NCI-H345 treated with DMSO at 0.1 percent for 48 hours (cell line): ENCODE data around the gene LRP1B.
"Not testable (repeated sequence)": the region's sequence is repeated elsewhere in the genome, so short reads cannot be mapped to it uniquely, and the experiment has no call there.

ENCODE experiments used
- DNase-seq: peaks from one replicate; lab custom pipeline; 2025; ENCODE audit not compliant: unreplicated experiment; lab: John Stamatoyannopoulos, UW

LRP1B gene

DNA sequence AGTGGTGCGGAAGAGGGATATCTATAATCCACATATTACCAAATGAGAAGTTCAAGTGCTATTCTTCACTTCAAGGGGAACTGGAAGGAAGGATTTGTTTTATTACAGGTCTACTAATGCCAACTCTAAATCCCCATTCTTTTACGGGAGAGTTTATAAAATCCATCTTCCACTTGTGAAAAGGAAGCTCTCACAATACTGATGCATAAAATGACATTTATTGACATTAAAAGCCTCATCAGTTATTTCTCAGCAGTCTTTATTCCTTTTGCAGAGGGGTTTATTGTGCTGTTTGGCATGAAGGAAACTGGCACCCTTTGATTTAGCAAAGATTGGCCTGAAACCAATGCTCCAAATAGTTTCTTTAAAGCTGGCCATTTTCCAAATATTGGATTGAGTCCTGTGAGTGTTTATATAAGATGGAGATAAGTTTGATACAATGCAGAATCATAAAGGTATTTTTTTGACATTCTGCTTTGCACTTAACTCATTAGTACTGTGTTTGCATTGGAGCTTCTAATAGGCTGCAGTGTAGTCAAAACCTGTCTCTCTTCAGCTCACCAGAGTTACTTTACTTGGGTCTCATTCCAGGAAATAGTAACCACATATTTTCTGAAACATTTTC is 26.6 kb downstream of the LRP1B start:
- DNase-seq = no peak

DNA sequence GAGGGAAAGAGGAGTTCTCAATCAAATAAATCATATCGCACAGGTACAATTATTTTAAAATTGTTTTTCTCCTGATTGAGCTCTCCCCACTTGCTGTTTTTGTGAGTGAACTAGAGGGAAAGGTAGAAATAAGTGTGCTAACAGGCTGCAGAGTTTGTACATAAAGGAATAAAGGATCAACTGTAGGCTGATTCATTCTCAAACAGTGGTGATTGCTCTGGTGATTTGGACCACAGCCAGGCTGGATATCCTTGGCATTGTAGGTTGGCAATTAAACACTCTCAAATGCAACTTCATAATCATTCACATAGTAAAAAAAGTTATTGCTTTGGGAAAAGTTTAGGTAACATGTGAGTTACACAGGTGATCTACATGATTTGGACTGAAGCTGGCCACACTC is 29.8 kb downstream of the LRP1B start:
- DNase-seq = peak; percentile 27

DNA sequence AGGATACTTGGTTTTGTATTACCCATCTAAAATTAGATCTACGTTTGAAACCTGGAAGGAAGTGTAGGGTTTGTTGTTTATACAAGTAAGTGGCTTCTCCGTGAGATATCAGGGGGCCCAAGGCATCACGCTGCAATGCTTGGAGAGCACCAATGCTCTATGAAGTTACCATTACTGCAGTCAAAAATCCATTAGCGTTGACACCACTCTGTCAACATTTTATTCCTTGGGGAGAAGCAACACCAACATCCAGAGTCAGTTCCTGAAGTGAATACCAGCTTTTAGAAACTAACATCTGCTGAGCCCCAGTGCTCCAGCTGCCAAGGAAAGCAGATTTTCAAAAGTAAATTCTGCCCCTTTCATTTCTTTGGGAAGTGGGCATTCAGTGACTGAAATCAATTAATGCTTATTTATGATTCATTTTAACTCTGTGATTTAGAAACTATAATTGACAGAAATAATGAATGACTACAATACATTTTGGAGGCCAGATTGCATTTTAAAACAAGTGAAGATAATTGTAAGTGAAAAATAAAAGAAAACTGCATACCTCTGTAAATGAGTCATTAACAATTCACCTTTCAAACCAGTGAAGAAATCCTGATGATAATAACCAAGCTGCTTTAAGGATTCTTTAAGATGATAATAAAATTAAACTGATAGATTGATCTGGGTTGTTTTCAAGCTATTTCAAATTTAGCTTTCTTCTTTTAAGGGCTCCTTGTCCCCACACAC is 30.5 kb downstream of the LRP1B start:
- no peak for DNase-seq

DNA sequence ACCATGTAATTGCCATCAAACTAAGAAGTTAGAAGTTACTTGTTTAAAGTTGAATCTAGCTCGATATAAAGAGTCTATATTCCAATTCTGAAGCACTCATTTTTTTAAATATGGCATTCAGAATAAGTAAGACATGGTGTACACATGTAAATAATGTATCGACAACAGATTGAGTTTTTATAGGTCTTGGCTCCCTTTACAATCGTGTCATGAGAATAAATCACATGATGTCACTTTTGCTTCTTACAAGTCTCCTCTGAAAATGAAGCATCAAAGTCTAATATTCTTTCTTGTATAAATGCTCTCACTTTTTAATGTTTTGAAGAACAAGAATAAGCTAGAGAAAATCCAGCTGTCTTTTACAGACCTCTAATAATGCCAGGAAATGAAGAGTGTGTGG is 33.1 kb downstream of the LRP1B start:
- no peak for DNase-seq

DNA sequence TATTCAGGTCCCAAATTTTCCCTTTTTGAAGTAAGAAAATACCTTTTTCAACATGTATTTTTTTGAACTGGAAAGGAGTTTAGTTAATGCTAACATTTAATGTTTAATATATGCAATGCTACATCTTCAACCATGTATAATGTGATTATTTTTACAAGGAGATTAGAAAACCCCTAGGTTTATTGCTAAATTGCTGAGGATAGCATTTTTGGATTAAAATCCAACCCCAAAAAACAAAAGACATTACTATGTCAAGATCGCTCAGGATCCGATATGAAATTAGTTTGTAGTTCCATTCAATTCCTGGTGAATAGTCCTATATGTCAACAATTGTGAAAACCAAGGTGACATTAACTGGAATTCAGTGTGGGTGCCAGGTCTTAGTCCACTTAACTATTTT is 35.2 kb downstream of the LRP1B start:
- DNase-seq = no peak

DNA sequence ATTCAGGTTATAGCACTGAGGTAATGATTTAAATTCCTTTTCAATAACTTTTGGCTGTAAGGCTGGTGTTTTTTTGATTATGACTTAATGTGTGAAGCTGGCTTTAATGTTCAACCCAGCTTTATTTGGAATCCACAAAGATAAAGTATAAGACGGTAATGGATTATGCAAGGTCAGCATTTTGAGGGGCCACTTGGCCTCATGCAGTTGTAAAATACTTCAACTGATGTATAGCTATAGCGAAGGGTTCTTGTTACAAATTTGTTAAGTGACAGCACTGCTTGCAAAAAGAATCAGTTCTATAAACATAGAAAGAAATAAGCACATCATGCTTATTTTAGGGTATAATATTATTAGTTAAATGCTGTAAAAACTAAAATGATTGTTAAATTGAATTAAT is 36.6 kb downstream of the LRP1B start:
- no peak for DNase-seq

DNA sequence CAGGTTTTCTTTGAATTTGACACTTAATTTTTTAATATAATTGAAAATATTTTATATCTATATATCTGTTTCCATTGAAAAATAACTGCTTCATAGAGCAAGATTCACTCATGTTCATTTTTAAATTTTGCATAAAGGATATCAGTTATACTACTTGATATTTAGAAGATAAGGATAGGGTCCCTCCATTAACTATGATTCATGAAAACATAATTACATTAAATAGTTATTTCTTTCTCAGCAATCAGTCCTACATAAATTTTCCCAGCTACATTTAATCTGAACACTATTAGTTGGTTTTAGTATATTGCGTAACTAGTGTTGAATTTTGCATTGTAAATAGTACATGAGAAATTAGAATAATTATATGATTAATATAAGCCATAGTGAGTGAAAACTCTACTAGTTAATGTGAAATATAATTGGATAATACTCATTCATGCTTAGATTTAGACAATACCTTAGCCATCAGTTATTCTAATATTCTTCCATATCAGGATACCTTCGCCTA is 42.7 kb downstream of the LRP1B start:
- DNase-seq = no peak

DNA sequence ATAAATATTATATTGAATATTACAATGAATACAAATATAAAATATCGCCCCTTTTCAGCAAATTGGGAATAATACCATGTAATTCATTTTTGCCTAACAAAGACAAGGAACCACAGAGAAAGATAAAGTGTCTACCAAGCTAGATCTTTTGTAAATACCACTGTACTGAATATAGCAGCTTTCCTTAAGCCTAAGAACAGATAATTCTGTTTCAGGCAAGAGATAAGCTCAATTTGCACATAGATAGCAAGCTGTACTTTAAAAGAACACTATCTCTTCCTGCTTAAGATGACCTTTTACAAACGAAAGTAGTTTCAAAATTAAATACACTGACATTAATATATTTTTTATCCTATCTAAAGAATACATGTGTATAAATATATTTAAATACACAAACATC is 43.2 kb downstream of the LRP1B start:
- DNase-seq = not testable (repeated sequence)

DNA sequence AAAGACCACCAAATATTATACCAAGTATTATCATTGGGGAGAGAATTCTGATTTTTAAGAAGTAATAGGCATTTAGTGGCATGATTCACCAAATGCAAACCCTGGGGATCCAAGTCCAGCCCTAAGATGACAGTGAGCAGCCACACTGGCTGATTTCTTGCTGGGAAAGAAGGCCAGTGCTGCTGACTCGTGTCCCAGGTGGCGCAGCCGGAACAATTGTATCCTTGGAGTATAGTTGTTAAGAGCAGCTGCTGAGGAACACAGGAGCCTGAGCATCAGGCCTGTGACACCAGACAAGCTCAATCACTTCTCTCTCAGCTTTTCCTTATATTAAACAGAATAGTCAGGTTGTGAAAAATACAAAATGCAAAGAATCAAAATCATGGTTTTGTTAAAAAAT is 48.4 kb downstream of the LRP1B start:
- no peak for DNase-seq

DNA sequence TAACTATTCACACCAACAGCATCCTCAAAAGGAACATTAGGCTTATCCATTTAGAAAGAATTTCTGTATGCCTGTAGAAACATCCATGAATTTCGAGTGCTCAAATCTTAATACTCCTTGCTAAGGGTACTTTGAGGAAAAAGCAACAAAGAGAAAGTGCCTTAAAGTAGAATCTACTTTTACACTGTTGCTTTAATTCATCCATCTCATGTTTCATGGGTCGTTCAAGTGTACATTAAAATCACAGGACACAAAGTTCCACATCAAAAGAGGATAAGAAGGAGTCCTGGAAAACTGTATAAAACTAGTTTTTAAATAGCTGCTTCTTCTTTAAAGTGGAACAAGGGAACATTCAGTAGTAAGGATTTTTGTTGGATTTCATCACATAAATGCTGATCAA is 54.5 kb downstream of the LRP1B start:
- DNase-seq = no peak

DNA sequence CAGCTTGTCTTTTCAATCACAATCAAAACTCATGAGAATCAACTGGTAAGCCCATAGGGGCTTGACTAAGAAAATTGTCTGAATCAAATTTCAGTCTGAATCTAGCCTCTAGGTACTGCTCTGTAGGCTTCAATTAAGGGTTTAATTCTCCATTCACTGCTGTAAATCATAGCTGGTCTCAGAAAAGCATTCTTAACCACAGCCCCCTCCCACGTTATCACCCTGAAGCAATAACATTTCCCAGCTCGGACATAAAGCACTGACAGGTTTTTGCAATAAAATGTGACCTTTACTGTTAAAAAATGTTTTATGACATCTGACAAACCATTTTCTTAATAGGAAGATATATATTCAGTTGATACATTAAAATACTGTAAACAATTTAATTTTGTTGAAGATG is 55.0 kb downstream of the LRP1B start:
- DNase-seq = no peak

DNA sequence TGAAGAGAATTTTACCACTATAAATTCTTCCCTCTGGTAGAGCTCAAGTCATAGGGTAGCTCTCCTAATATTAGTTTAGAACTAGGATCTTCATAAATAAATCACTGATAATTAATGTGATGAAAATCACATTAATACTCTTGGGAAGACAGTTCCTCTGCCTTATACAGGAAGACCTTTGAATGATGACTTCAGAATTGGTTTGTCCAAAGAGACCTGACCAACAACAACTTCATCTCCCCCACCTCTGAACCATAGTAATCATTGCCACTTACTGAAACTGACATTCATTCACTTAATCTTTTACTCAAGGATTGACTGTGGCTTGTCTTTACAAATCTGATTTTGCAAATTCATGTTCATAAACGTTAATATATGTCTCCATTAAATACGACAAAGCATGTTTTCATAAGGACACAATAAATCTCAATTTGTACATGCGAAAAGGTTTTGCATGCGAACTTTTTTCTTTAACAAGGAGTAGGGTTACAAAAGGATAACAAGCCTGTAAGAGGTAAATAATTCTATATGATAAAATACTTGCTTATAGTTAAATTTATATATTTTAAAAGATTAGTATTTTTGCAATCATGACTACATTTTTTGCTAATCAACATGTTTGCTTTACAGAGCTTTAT is 61.4 kb downstream of the LRP1B start:
- DNase-seq = no peak

DNA sequence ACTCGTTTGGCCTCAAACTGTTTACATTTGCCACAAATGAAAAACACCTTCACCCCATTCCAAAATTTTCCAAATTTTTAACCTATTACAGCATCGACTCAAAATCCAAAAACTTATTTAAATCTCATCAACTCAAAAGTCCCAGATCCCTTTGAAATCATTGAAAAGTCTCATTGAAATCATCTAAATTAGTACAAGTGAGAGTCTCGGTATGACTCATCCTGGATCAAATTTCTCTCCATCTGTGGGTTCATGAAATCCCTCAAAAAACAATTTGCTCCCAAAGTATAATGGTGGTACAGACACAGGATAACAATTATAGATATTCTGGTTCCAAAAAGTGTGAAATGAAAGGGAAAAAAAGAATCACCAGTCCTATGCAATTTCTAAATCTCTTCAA is 65.1 kb downstream of the LRP1B start:
- DNase-seq = no peak

DNA sequence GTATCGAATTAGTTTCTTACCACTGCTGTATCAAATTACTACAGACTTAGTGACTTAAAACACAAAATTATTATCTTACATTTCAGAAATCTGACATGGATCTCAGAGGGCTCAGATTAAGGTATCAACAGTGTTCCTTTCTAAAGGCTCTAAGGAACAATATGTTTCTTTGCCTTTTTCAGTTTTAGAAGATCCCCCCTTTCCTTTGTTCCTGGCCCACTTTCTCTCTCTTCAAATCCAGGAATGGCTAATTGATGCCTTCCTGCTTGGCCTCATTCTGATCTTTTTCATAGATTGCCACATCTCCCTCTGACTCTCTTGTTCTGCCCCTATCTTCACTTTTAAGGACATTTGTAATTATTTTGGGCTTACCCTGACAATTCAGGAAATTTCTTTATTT is 65.7 kb downstream of the LRP1B start:
- no peak for DNase-seq

DNA sequence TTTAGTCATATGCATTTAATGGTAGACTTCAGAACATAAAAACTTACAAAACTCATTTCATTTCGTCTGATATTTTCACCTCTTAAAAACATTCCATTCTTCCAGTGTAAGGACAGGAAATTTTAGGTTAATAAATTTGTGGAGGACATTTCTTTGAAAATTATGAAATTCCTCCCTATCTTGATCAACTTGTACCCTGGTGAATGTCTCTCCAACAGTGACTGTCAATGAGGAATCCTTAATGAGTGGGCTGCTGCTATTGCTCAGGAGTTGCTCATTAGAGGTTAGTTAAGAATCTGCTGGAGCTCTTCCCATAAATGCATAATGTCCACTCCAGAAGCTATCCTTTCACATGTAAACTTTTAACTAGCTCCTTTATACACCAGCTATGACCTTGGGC is 69.1 kb downstream of the LRP1B start:
- no peak for DNase-seq

DNA sequence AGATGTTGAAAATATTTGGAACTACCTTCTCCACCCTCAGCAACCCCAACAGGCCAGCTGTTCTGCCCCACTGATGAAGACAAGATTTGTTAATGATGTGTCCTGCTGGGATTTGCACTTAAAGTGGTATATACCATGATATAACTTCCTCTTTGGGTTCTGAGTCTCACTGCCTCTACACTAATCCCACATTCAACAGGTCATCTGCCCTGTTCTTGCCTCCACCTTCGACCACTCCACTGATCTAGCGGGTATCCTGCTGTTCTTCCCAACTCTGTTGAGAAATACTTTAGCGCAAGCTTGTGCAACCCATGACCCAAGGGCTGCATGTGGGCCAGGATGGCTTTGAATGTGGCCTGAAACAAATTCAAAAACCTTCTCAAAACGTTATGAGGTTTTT is 72.7 kb downstream of the LRP1B start:
- DNase-seq = no peak

DNA sequence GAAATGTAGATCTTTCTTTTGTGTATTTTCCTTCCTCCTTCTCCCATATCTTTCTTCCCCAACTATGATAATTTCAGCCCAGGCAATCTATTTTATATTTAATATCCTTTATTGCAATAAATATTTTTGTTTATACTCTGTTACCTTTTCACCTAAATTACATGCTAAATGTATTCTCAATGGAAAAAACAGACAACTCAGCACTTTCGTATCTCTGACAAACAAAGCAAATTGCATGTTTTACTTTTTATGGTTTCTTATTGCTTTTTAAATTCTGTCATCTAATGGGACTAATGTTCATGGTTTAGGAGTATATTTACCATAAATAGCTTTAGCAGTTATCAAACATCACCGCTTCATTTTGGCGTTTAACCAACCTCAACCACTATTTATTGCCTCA is 74.0 kb downstream of the LRP1B start:
- DNase-seq = no peak

DNA sequence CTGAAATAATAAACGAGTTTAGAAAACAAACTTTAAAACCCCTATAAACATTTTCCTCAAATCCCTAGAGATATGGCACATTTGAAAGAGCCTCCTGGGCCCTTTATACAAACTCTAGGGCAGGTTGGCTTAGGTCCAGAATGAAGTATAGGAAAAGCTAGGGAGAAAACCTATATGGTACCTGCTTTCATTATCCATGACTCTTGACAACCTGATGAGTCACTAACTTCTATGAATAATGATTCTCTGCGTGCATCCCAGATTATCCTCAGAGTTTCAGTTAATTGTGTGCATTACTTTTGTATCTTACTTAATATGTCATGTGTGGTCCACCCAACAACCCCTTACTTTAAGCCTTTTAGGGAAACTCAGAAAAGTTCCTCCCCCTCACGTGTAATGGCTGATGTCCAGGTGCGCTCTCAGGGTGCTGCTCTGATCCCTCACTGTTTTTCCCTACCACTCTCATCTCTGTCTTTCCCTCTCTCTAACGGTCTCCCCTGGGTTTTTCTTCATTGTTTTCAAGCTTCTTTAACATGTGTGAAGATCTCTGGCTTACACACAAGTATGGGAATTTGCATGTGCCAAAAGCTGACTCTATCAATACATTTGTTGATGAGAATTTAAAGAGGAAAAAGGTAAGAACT is 78.5 kb downstream of the LRP1B start:
- DNase-seq = no peak

DNA sequence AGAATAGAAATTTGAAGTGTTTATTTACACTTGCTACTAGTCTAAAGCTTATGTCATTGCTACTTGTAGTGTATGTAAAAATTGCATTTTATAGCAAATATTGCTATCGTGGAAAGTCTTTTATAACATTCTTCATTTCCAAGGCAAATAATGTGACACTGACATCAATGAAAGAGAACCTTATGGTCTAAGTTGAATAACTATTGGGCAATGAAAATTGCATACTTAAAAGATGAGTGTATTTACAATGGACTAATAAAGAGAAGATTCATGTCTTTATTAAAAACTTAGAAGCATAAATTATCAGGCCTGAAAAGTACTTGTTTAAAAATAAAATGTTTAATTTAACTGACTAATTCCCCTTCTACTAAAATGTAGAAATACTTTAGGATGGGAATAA is 82.2 kb downstream of the LRP1B start:
- no peak for DNase-seq

DNA sequence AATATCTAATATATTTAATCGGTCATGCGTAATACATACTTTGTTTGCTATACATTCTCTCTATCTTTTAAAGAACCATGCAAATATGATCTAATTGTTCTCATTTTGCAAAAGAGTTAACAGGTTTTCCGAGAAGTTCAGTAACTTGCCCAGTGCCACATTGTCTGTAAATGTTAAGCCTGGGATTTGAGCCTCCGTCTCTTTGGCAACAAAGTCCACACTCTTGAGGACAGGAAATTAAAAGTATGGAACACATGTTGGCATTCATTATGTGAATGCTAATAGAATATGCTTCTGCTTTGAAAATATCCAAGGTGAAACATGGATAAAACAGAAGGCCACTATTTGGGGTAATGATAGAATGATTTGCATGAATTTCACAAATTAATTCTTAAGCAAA is 85.2 kb downstream of the LRP1B start:
- DNase-seq = no peak

DNA sequence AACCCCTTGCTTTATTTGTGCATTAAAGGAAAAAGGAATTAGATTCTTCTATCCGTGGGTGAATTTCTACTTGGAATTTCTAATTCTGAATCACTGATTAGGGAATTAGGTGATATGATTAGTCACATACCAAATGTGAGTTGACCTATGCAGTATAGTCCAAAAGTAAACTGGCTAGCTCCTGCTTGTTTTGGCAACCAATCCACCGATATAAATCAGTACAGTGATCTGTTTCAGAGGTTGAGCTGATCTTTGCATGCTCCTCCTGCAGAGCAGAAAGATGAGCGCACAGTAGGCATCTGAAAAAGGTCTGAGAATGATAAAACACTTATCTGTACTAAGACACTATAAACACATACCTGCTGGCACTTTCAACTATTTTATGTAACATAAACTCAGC is 86.6 kb downstream of the LRP1B start:
- DNase-seq = no peak
